HEK293 (cell line): ENCODE measurements around the gene DDIT4.
A peak's percentile ranks its signal among the peaks of the same experiment; 100 is the strongest.

ENCODE experiments used
- KLF1 ChIP-seq: fragments of 450-650 bp; formaldehyde crosslinking; IDR thresholded peaks from 2 replicates; pipeline ENCODE4 v1.5.1; 2016; ENCODE audit warnings: missing biosample characterization, missing genetic modification characterization
- KLF10 ChIP-seq: fragments of 450-650 bp; IDR thresholded peaks from 2 replicates; pipeline ENCODE4 v1.5.1; 2018; ENCODE audit warnings: missing biosample characterization, mild to moderate bottlenecking, missing genetic modification characterization
- KLF8 ChIP-seq: fragments of 450-650 bp; formaldehyde crosslinking; IDR thresholded peaks from 2 replicates; pipeline ENCODE4 v1.5.1; 2016; ENCODE audit warnings: missing biosample characterization, missing genetic modification characterization
- MYNN ChIP-seq: fragments of 450-650 bp; formaldehyde crosslinking; IDR thresholded peaks from 2 replicates; pipeline ENCODE4 v1.5.1; 2016; ENCODE audit warnings: missing biosample characterization, missing genetic modification characterization, borderline replicate concordance
- OSR2 ChIP-seq: fragments of 450-650 bp; formaldehyde crosslinking; IDR thresholded peaks from 2 replicates; pipeline ENCODE4 v1.5.1; 2016; ENCODE audit warnings: missing biosample characterization, missing genetic modification characterization
- TCF7L2 ChIP-seq: IDR thresholded peaks from 2 replicates; pipeline ENCODE4 v1.6.1; 2011; ENCODE audit warnings: low read depth, mild to moderate bottlenecking, inconsistent platforms, low read length, moderate library complexity, borderline replicate concordance
- ZNF202 ChIP-seq: fragments of 450-650 bp; formaldehyde crosslinking; IDR thresholded peaks from 2 replicates; pipeline ENCODE4 v1.5.1; 2016; ENCODE audit warnings: missing biosample characterization, missing genetic modification characterization, borderline replicate concordance
- ZNF248 ChIP-seq: fragments of 450-650 bp; formaldehyde crosslinking; IDR thresholded peaks from 2 replicates; pipeline ENCODE4 v1.5.1; 2017; ENCODE audit warnings: missing biosample characterization, missing genetic modification characterization
- ZNF266 ChIP-seq: fragments of 450-650 bp; formaldehyde crosslinking; IDR thresholded peaks from 2 replicates; pipeline ENCODE4 v1.5.1; 2016; ENCODE audit warnings: missing biosample characterization, missing genetic modification characterization, low read depth
- ZNF350 ChIP-seq: fragments of 450-650 bp; formaldehyde crosslinking; IDR thresholded peaks from 2 replicates; pipeline ENCODE4 v1.5.0; 2017; ENCODE audit warnings: missing biosample characterization, mild to moderate bottlenecking, missing genetic modification characterization
- ZNF354C ChIP-seq: fragments of 450-650 bp; formaldehyde crosslinking; IDR thresholded peaks from 2 replicates; pipeline ENCODE4 v1.5.1; 2016; ENCODE audit warnings: missing biosample characterization, missing genetic modification characterization, low read depth, borderline replicate concordance
- ZNF423 ChIP-seq: fragments of 450-650 bp; formaldehyde crosslinking; IDR thresholded peaks from 2 replicates; pipeline ENCODE4 v1.5.1; 2016; ENCODE audit warnings: missing biosample characterization, missing genetic modification characterization
- ZNF654 ChIP-seq: fragments of 450-650 bp; formaldehyde crosslinking; IDR thresholded peaks from 2 replicates; pipeline ENCODE4 v1.5.1; 2016; ENCODE audit warnings: low read depth, missing biosample characterization, missing genetic modification characterization
- ZNF658 ChIP-seq: fragments of 450-650 bp; formaldehyde crosslinking; IDR thresholded peaks from 2 replicates; pipeline ENCODE4; 2016; ENCODE audit warnings: missing biosample characterization, missing genetic modification characterization
- ZNF660 ChIP-seq: fragments of 450-650 bp; IDR thresholded peaks from 2 replicates; pipeline ENCODE4 v1.5.1; 2018; ENCODE audit warnings: missing biosample characterization, mild to moderate bottlenecking, missing genetic modification characterization
- ZNF792 ChIP-seq: fragments of 450-650 bp; formaldehyde crosslinking; IDR thresholded peaks from 2 replicates; pipeline ENCODE4 v1.5.1; 2016; ENCODE audit warnings: missing biosample characterization, missing genetic modification characterization
- ZSCAN16 ChIP-seq: fragments of 450-650 bp; formaldehyde crosslinking; IDR thresholded peaks from 2 replicates; pipeline ENCODE4 v1.5.1; 2016; ENCODE audit warnings: missing biosample characterization, missing genetic modification characterization
- TF ChIP-seq, protein P1 (sequence below): fragments of 450-650 bp; formaldehyde crosslinking; IDR thresholded peaks from 2 replicates; pipeline ENCODE4 v1.5.1; 2016; ENCODE audit warnings: missing biosample characterization, missing genetic modification characterization
- TF ChIP-seq, protein P2 (sequence below): sonication (generic); formaldehyde crosslinking; IDR thresholded peaks from 2 replicates; pipeline ENCODE4 v1.8.1; 2022; ENCODE audit warnings: mild to moderate bottlenecking, moderate library complexity, missing genetic modification reagents
- TF ChIP-seq, protein P3 (sequence below): fragments of 450-650 bp; formaldehyde crosslinking; IDR thresholded peaks from 2 replicates; pipeline ENCODE4 v1.5.1; 2016; ENCODE audit warnings: missing biosample characterization, missing genetic modification characterization, borderline replicate concordance
- TF ChIP-seq, protein P4 (sequence below): fragments of 450-650 bp; formaldehyde crosslinking; IDR thresholded peaks from 2 replicates; pipeline ENCODE4; 2016; ENCODE audit warnings: missing biosample characterization, missing genetic modification characterization
- TF ChIP-seq, protein P5 (sequence below): fragments of 450-650 bp; formaldehyde crosslinking; IDR thresholded peaks from 2 replicates; pipeline ENCODE4 v1.5.1; 2016; ENCODE audit warnings: missing biosample characterization, missing genetic modification characterization
- TF ChIP-seq, protein P6 (sequence below): fragments of 450-650 bp; formaldehyde crosslinking; IDR thresholded peaks from 2 replicates; pipeline ENCODE4 v1.5.1; 2016; ENCODE audit warnings: missing biosample characterization, missing genetic modification characterization, borderline replicate concordance

The DDIT4 gene

DNA sequence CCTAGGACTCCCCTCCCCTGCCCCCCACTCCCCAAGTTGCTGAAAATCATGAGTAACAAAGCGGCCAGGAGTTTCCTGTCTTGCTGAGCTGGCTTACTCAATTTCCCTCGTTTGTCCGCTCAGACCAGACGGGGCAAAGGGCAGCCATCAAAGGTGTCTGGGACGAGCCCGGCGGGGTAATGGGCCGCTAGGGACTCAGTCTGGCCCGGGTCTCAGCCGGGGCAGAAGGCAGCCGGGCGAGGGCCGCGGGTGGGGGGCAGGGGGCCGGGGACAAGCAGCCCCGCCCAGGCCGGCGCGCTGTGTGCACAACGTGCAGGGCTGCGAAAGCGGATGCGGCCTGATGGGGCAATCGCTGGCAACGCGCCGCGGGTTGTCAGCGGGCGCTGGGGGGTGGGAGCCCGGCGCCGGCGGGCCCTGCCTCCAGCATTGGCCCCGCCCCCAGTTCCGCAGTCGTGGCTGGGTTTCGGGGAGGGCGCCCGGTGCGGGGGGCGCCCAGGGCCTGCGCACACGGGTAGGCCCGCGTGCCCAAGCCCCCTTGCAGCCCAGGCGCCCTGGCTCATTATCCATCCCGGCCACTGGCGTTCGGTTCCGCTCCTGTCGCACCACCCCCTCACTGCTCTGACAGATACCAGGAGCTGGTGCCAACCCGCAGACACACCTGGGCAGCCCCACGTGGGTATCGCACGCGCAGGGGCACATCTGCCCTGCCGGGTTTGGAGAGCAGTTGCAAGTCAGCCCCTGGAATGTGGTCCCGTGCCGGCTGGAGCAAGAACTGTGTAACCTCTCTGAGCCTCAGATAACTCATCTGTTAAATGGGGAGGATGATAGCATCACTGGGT lies 45.9 kb downstream of the DDIT4 start (continued):
- TF ChIP-seq KLF8 (tag by site-specific recombination) (no peak; the same call in 1 of the 2 replicates), KLF10 (tag by site-specific recombination) (peak; percentile 84), KLF1 (tag by site-specific recombination) (no peak), ZNF354C (tag by site-specific recombination) (no peak), OSR2 (tag by site-specific recombination) (peak; percentile 44; the same call in 1 of the 2 replicates), ZNF248 (tag by site-specific recombination) (no peak), ZNF266 (tag by site-specific recombination) (no peak), ZSCAN16 (no peak), ZNF792 (peak; percentile 75; the same call in 1 of the 2 replicates), ZNF658 (tag by site-specific recombination) (no peak), ZNF350 (tag by site-specific recombination) (no peak), TCF7L2 (peak; percentile 11; the same call in 1 of the 2 replicates), ZNF423 (no peak), MYNN (tag by site-specific recombination) (no peak), ZNF660 (tag by site-specific recombination) (peak; percentile 65; the same call in 1 of the 2 replicates), ZNF654 (tag by site-specific recombination) (no peak), ZNF202 (tag by site-specific recombination) (no peak)
- TF ChIP-seq, protein P1, sequence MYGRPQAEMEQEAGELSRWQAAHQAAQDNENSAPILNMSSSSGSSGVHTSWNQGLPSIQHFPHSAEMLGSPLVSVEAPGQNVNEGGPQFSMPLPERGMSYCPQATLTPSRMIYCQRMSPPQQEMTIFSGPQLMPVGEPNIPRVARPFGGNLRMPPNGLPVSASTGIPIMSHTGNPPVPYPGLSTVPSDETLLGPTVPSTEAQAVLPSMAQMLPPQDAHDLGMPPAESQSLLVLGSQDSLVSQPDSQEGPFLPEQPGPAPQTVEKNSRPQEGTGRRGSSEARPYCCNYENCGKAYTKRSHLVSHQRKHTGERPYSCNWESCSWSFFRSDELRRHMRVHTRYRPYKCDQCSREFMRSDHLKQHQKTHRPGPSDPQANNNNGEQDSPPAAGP (tag by site-specific recombination), result peak; percentile 72
- TF ChIP-seq, protein P2, sequence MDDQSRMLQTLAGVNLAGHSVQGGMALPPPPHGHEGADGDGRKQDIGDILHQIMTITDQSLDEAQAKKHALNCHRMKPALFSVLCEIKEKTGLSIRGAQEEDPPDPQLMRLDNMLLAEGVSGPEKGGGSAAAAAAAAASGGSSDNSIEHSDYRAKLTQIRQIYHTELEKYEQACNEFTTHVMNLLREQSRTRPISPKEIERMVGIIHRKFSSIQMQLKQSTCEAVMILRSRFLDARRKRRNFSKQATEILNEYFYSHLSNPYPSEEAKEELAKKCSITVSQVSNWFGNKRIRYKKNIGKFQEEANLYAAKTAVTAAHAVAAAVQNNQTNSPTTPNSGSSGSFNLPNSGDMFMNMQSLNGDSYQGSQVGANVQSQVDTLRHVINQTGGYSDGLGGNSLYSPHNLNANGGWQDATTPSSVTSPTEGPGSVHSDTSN (CRISPR knock-in tag), result no peak
- TF ChIP-seq, protein P3, sequence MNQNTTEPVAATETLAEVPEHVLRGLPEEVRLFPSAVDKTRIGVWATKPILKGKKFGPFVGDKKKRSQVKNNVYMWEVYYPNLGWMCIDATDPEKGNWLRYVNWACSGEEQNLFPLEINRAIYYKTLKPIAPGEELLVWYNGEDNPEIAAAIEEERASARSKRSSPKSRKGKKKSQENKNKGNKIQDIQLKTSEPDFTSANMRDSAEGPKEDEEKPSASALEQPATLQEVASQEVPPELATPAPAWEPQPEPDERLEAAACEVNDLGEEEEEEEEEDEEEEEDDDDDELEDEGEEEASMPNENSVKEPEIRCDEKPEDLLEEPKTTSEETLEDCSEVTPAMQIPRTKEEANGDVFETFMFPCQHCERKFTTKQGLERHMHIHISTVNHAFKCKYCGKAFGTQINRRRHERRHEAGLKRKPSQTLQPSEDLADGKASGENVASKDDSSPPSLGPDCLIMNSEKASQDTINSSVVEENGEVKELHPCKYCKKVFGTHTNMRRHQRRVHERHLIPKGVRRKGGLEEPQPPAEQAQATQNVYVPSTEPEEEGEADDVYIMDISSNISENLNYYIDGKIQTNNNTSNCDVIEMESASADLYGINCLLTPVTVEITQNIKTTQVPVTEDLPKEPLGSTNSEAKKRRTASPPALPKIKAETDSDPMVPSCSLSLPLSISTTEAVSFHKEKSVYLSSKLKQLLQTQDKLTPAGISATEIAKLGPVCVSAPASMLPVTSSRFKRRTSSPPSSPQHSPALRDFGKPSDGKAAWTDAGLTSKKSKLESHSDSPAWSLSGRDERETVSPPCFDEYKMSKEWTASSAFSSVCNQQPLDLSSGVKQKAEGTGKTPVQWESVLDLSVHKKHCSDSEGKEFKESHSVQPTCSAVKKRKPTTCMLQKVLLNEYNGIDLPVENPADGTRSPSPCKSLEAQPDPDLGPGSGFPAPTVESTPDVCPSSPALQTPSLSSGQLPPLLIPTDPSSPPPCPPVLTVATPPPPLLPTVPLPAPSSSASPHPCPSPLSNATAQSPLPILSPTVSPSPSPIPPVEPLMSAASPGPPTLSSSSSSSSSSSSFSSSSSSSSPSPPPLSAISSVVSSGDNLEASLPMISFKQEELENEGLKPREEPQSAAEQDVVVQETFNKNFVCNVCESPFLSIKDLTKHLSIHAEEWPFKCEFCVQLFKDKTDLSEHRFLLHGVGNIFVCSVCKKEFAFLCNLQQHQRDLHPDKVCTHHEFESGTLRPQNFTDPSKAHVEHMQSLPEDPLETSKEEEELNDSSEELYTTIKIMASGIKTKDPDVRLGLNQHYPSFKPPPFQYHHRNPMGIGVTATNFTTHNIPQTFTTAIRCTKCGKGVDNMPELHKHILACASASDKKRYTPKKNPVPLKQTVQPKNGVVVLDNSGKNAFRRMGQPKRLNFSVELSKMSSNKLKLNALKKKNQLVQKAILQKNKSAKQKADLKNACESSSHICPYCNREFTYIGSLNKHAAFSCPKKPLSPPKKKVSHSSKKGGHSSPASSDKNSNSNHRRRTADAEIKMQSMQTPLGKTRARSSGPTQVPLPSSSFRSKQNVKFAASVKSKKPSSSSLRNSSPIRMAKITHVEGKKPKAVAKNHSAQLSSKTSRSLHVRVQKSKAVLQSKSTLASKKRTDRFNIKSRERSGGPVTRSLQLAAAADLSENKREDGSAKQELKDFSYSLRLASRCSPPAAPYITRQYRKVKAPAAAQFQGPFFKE (tag by site-specific recombination), result peak; percentile 60; the same call in 1 of the 2 replicates
- TF ChIP-seq, protein P4, sequence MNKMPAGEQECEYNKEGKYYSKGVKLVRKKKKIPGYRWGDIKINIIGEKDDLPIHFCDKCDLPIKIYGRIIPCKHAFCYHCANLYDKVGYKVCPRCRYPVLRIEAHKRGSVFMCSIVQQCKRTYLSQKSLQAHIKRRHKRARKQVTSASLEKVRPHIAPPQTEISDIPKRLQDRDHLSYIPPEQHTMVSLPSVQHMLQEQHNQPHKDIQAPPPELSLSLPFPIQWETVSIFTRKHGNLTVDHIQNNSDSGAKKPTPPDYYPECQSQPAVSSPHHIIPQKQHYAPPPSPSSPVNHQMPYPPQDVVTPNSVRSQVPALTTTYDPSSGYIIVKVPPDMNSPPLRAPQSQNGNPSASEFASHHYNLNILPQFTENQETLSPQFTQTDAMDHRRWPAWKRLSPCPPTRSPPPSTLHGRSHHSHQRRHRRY (tag by site-specific recombination), result no peak
- TF ChIP-seq, protein P5, sequence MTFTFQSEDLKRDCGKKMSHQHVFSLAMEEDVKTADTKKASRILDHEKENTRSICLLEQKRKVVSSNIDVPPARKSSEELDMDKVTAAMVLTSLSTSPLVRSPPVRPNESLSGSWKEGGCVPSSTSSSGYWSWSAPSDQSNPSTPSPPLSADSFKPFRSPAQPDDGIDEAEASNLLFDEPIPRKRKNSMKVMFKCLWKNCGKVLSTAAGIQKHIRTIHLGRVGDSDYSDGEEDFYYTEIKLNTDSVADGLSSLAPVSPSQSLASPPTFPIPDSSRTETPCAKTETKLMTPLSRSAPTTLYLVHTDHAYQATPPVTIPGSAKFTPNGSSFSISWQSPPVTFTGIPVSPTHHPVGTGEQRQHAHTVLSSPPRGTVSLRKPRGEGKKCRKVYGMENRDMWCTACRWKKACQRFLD (tag by site-specific recombination), result no peak
- TF ChIP-seq, protein P6, sequence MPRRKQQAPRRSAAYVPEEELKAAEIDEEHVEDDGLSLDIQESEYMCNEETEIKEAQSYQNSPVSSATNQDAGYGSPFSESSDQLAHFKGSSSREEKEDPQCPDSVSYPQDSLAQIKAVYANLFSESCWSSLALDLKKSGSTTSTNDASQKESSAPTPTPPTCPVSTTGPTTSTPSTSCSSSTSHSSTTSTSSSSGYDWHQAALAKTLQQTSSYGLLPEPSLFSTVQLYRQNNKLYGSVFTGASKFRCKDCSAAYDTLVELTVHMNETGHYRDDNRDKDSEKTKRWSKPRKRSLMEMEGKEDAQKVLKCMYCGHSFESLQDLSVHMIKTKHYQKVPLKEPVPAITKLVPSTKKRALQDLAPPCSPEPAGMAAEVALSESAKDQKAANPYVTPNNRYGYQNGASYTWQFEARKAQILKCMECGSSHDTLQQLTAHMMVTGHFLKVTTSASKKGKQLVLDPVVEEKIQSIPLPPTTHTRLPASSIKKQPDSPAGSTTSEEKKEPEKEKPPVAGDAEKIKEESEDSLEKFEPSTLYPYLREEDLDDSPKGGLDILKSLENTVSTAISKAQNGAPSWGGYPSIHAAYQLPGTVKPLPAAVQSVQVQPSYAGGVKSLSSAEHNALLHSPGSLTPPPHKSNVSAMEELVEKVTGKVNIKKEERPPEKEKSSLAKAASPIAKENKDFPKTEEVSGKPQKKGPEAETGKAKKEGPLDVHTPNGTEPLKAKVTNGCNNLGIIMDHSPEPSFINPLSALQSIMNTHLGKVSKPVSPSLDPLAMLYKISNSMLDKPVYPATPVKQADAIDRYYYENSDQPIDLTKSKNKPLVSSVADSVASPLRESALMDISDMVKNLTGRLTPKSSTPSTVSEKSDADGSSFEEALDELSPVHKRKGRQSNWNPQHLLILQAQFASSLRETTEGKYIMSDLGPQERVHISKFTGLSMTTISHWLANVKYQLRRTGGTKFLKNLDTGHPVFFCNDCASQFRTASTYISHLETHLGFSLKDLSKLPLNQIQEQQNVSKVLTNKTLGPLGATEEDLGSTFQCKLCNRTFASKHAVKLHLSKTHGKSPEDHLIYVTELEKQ (tag by site-specific recombination), result no peak
